HG03159 (cell line): ENCODE data around the gene GTF2E1.

Experiments used
- ATAC-seq: cut with Tn5 transposase; IDR thresholded peaks from one replicate; pipeline ENCODE4 v1.9.1; 2021; ENCODE audit warnings: mild to moderate bottlenecking, moderate library complexity; ENCODE audit not compliant: unreplicated experiment

The GTF2E1 gene

DNA sequence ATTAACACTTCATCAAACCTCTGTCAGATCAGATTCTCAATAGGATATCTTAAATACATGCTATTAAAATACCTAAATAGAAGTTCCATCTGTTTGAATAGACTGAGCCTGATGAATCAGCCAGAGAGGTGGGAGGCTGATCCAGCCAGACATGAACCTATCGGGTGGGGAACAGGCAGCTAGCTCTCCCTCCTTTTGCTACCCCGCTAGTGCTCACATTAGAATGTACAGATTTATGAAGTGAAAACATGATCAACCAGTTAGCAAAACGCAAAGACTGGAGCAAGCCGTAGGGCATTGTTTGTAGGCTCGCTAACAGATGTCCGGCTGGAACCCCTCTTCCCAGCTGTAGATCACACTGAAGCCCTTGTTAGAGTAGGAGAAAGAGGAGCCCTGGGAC, 54.4 kb downstream of the GTF2E1 start:
- no peak for ATAC-seq

DNA sequence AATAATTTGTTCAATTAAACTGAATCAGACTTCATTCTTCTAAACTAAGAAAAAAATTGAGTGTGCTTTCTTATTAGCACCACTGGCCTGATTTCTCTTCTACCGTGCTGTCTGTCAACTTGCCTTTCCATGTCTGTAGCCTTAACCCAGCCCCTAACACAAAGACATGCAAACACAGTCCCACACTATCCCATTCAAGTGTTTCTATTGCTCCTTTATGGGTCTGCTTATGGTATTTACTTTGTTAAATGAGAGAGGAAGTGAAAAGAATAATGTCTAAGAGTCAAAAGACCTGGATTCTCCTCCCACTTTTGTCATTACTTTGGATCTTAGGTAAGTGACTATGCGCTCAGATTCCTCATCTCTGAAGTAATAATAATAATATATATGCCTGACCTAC, 55.3 kb downstream of the GTF2E1 start:
- no peak for ATAC-seq

DNA sequence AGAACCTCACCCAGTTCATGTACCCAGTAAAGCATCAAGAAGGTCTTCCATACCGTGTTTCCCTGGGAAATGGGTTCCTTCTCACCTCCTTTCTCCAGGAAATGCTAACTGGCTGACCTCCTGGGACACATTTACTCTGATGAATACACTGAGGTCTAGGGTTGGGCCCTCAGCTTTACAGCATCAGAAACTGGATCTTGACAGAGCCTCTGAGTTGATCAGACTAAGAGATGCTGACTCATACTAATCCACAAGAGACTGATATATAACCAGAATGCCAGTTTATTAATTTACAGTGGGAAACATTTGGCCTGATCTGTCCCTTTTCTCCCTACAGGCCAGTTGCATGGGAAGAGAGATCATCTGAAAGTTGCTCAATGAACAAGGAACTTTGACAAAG, 55.8 kb downstream of the GTF2E1 start:
- no peak for ATAC-seq

DNA sequence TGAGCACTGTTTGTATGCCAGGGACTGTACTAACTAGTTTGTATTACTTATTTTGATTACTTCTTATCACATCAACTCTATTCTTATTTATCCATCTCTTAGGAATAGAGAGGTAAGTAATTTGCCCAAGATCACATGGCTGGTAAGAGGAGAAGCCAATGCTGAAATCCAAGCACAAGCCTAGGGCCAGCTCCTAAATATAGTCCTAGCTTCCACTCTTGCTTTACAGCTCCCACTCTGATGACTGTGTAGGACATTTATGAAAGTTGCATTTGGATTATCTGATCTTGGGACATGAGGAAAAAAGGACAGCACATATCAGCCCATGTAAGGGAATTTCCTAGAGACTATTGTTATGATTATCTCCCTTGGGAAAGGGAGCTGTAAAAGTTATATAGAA, 58.1 kb downstream of the GTF2E1 start:
- ATAC-seq: no peak

DNA sequence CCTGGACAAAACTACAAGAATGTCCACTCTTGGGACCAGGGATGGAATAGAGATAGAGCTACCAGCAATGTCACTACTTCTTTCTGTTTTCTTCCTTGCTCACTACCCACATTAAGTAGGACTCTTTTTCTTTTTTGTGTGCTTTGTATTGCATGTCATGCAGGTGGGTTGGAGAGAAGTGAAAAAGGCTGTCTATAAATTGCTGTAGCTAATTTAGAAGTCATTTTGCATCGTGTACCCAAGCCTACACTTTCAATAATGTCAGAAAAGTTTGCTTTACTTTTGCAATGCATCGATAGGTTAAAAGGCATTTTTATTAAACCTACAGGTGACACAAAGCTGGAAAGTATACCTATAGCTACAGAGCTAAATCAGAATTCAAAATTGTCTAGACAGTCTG, 58.9 kb downstream of the GTF2E1 start:
- ATAC-seq: no peak

DNA sequence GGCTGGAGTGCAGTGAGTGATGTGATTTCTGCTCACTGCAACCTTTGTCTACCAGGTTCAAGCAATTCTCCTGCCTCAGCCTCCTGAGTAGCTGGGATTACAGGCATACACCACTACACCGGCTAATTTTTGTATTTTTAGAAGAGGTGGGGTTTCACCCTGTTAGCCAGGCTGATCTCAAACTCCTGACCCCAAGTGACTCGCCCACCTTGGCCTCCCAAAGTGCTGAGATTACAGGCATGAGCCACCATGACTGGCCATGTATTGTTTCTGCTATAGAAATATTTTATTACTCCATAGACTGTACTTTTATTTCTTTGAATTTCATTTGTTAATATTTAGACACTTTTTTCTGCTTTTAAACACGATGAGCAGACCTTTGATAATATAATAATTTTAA, 60.4 kb downstream of the GTF2E1 start:
- ATAC-seq: no peak

DNA sequence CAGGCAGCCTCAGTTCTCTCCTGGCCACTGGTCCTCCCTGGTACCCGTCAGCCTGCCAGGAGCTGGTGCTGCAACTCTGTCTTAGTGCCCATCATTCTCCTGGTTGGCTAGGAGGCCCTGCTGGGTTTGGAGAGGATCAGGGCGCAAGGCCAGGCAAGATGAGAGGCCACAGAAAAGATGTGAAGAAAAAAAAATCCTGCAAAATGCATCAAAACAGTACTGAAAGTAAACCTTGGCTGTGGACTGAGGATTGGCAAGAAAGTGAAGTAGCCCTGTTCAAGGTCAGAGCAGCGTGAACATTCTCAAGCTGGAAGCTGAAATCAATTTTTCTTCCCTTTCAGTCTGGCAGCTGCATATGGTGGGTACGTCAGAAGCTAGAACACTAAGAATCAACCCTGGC, 74.2 kb downstream of the GTF2E1 start:
- no peak for ATAC-seq

DNA sequence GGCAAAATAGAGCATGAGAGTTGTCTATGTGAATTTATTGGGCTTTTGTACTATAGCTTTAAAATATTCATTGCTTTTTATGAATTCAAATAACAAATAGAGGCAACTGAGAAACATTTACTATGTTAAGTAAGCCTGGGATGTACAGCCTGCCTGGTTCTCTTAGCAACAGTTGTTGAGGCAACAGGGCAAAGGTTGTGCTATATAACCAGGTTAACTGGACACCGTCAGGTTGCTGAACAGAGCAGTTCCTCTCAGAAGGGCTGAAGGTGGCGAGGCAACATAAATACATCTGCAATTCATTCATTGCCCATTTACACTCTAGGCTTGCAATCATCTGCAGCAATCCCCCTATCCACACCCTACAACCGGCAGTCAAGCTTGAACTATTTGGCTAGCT, 78.2 kb downstream of the GTF2E1 start:
- no peak for ATAC-seq

DNA sequence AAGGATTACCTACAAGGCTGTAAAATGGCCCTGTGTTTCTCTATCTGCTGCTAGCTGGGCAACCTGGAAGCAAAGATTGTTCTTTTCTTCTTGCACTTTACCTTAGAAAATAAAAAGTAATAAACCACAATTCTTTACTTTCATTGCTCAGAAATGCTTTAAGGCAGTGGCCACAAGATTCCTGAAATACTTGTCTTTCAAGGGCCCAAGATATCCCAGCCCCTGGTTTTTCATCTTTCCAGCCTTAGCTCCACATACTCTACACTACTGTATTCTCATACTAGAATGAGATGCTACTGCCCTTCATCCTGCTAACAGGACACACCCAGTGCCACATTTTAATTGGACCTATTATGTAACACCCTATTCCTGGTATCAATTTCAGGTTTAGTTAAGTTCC, 78.9 kb downstream of the GTF2E1 start:
- ATAC-seq: no peak

DNA sequence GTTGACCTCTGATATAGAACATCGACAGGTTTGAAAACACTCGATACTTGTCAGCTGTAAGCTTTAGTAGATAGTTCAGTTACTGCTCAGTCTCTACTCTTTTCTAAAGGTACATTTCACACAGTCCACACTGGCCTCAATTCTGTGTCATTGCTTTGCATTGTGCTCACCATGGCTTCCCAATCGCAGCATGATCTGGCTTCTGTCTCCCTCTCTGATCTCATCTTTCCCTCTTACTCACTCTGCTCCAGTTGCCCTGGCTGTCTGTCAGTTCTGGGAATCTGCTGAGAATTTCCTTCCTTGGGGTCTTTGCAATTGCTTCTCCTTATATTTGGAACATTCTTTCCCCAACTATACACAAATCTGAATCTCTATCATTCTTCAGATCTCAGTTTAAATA, 80.6 kb downstream of the GTF2E1 start:
- ATAC-seq: no peak

DNA sequence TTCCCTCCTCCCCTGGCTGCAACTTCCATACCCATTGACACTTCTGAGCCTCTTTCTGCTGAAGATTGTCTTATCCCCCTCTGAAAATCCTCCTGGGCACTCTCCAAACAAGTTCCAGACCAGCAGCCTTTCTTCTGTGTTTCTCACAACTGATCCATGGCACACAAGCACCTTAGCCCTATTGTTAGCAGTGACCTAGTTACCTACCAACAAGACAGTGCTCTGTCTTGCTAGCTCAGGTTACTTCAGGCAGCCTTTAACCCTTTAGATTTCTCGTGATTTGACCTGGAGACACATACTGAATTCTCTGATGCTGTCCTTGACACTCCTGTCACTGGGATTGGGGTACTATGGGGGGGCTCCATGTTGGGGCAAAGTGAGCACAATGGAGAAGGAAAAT, 82.1 kb downstream of the GTF2E1 start:
- ATAC-seq: no peak

DNA sequence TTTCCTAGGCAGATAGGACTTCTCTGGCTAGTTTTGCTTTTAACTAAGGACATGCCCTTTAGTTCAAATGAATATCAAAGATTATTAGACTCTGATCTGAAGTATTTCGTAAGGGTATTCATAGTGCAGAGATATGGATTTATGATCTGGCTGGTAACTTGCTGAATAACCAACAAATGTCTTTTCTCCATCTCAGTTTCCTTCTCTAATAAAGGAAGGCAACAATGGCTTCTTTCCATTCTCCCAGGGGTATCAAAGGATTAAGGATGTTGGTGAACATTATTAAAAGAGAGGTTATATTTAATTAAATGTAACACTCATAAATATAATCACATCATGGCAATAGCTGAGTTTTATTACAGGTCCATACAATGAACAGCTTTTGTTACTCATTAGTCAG, 86.3 kb downstream of the GTF2E1 start:
- ATAC-seq: no peak

DNA sequence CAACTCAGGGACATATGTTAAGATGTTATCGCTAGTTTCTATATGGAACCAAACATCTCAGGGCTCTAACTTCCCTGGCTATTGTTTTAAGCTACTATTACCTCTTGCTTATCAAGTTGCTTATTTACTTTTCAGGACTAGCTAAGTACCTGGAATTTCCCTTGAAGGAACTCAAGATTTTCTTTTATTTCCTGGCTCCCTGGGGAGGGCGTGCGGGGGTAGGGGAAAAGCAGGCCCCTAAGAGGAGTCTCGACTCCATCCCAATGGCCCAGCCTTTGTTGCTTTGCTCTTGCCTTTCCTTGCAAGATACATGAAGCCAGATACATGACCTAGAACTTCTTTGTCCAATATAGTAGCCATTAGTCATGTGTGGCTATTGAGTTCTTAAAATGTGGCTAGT, 88.5 kb downstream of the GTF2E1 start:
- ATAC-seq: no peak
